Parathyroid adenoma (tissue), 2 donors: ENCODE data around the gene CTU2.

Source experiments
- H2AFZ ChIP-seq: fragments of 300-600 bp; sonication (generic); one replicate; pipeline ENCODE4 v1.7.0; 2017; ENCODE audit warnings: antibody characterized with exemption, mild to moderate bottlenecking
- H3K27ac ChIP-seq: fragments of 300-600 bp; sonication (generic); one replicate; pipeline ENCODE4 v1.7.0; 2017
- H3K27me3 ChIP-seq: fragments of 300-600 bp; sonication (generic); one replicate; pipeline ENCODE4 v1.7.0; 2017; ENCODE audit warnings: low read length; ENCODE audit not compliant: control insufficient read depth, insufficient read depth
- H3K36me3 ChIP-seq: fragments of 300-600 bp; sonication (generic); one replicate; pipeline ENCODE4 v1.7.0; 2017; ENCODE audit warnings: low read length; ENCODE audit not compliant: control insufficient read depth, insufficient read depth
- H3K4me1 ChIP-seq: fragments of 300-600 bp; sonication (generic); one replicate; pipeline ENCODE4 v1.7.0; 2017; ENCODE audit warnings: control low read depth
- H3K4me2 ChIP-seq: fragments of 300-600 bp; sonication (generic); one replicate; pipeline ENCODE4 v1.7.0; 2017; ENCODE audit warnings: low read length
- H3K4me3 ChIP-seq: fragments of 300-600 bp; sonication (generic); one replicate; pipeline ENCODE4 v1.7.0; 2017; ENCODE audit warnings: low read depth, low read length
- H3K79me2 ChIP-seq: fragments of 300-600 bp; sonication (generic); one replicate; pipeline ENCODE4 v1.7.0; 2017; ENCODE audit warnings: control low read depth
- H3K9ac ChIP-seq: fragments of 300-600 bp; sonication (generic); one replicate; pipeline ENCODE4 v1.7.0; 2017; ENCODE audit warnings: mild to moderate bottlenecking
- H3K9me3 ChIP-seq: fragments of 300-600 bp; sonication (generic); one replicate; pipeline ENCODE4 v1.7.0; 2017; ENCODE audit warnings: low read length; ENCODE audit not compliant: control insufficient read depth
- CTCF ChIP-seq: fragments of 300-600 bp; sonication (generic); IDR thresholded peaks from one replicate; pipeline ENCODE4 v1.7.0; 2017; ENCODE audit warnings: antibody characterized with exemption, mild to moderate bottlenecking
- donor health status: primary hyperparathyroidism.

The CTU2 gene

GRCh38 chr16:88697831-88698615, 8.3 kb upstream of the CTU2 start:
- Histone ChIP-seq H3K27ac (no peak overlapping the region), H3K9ac (no peak overlapping the region), H2AFZ (no peak overlapping the region), H3K79me2 (peaks cover 3% of the 10 kb centered on the region), H3K9me3 (no peaks in the 10 kb centered on the region), H3K4me1 (no peaks in the 10 kb centered on the region), H3K36me3 (no peaks in the 10 kb centered on the region), H3K4me2 (no peak overlapping the region), H3K4me3 (no peak overlapping the region), H3K27me3 (no peaks in the 10 kb centered on the region)
- TF ChIP-seq CTCF = peak; percentile 47

DNA sequence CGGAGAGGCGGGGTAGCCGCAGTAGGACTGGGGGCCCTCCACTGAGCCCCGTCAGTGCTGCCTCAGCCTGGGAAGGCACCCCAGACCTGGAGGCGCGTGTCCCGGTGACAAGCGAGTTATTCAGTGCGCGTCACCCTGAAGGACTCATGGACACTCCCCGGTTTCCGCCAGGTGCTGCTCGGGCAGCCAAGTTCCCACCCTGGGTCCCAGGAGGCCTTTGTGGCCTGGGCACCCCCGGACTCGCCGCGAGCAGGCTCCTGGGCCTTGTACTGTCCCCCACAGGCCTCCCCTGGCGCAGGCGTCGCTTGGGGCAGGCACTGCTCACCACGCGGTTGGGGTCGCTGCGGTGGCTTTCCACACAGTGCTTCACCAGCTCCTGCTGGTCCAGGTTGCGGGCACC, 7.7 kb upstream of the CTU2 start:
- H3K27ac ChIP-seq = no peak overlapping the region
- H3K4me1 ChIP-seq = no peaks in the 10 kb centered on the region
- no peaks in the 10 kb centered on the region for H3K36me3 ChIP-seq
- H3K9me3 ChIP-seq = no peaks in the 10 kb centered on the region
- no peak for TF ChIP-seq CTCF
- no peaks in the 10 kb centered on the region for H3K27me3 ChIP-seq
- H3K4me2 ChIP-seq = no peak overlapping the region
- H3K9ac ChIP-seq = no peak overlapping the region
- no peak overlapping the region for H3K4me3 ChIP-seq
- H3K79me2 ChIP-seq = peaks cover 3% of the 10 kb centered on the region
- H2AFZ ChIP-seq = no peak overlapping the region

- peaks cover 8% of the 10 kb centered on the region for H3K79me2 ChIP-seq
- H3K4me3 ChIP-seq = no peak overlapping the region
- H3K27ac ChIP-seq = no peak overlapping the region
- no peaks in the 10 kb centered on the region for H3K27me3 ChIP-seq
- TF ChIP-seq CTCF = no peak
- no peak overlapping the region for H2AFZ ChIP-seq
- H3K4me1 ChIP-seq = no peaks in the 10 kb centered on the region
- H3K36me3 ChIP-seq = no peaks in the 10 kb centered on the region
- no peak overlapping the region for H3K4me2 ChIP-seq
- no peaks in the 10 kb centered on the region for H3K9me3 ChIP-seq
- H3K9ac ChIP-seq = no peak overlapping the region
These were observed 7.1 kb upstream of the CTU2 start for GRCh38 chr16:88699180-88699579.

DNA sequence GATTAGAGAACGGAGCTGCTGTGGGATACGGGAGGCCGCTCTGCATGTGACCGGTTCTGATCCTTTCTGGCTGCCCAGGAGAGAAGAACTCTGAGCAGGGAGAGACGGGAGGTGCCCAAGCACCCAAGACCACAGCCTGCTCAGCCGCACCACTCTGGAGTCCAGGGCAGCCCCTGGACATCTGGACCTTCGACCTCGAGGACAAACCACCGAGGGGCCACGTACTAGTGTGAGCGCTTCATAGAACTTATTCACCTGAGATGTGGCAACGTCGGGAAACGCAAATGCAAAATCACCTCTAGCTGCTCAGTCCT, 6.0 kb upstream of the CTU2 start:
- no peak overlapping the region for H3K27ac ChIP-seq
- peaks cover 4% of the 10 kb centered on the region for H3K4me1 ChIP-seq

More for the DNA sequence above, 6.0 kb upstream of the CTU2 start:
- Histone ChIP-seq H3K79me2 (peaks cover 13% of the 10 kb centered on the region), H3K9ac (no peak overlapping the region), H3K9me3 (no peaks in the 10 kb centered on the region), H2AFZ (no peak overlapping the region), H3K36me3 (no peaks in the 10 kb centered on the region), H3K4me2 (no peak overlapping the region), H3K4me3 (no peak overlapping the region), H3K27me3 (no peaks in the 10 kb centered on the region)
- TF ChIP-seq CTCF = no peak
